Nucleus accumbens (tissue), 56 donors: Measurements from ENCODE around the gene STAU1.
"Not testable (repeated sequence)": the region's sequence is repeated elsewhere in the genome, so short reads cannot be mapped to it uniquely, and the experiment has no call there.

Experiments used
- DNase-seq, 56 donors: peaks; one replicate each; lab custom pipeline; 2025; lab: John Stamatoyannopoulos, UW

STAU1 gene

GRCh38 chr20:49210101-49210756, 22.1 kb upstream of the STAU1 start:
- DNase-seq = no peak

GRCh38 chr20:49207076-49207475, 18.9 kb upstream of the STAU1 start:
- DNase-seq = no peak

- no peak for DNase-seq
Measured at GRCh38 chr20:49203746-49204145, 15.6 kb upstream of the STAU1 start.

GRCh38 chr20:49203011-49203410, 14.9 kb upstream of the STAU1 start:
- DNase-seq = no peak

GRCh38 chr20:49199729-49200293, 11.7 kb upstream of the STAU1 start:
- no peak for DNase-seq

- DNase-seq = not testable (repeated sequence)
Measured at GRCh38 chr20:49192944-49193518, 4.9 kb upstream of the STAU1 start.

GRCh38 chr20:49187330-49187850, 744 bp downstream of the STAU1 start:
- DNase-seq = peak in 16 of 56 donors; percentile 3 to 45 (median 32)

- DNase-seq = peak in 33 of 56 donors; percentile 4 to 53 (median 19)
Measured at GRCh38 chr20:49186535-49187329, 1.4 kb downstream of the STAU1 start.

GRCh38 chr20:49185071-49185761, 2.9 kb downstream of the STAU1 start:
- DNase-seq = no peak

GRCh38 chr20:49184691-49185070, 3.5 kb downstream of the STAU1 start:
- DNase-seq = no peak

- DNase-seq = not testable (repeated sequence)
Measured at GRCh38 chr20:49184084-49184501, 4.0 kb downstream of the STAU1 start.

- DNase-seq = no peak
Measured at GRCh38 chr20:49183444-49183843, 4.7 kb downstream of the STAU1 start.

- no peak for DNase-seq
Measured at GRCh38 chr20:49181265-49181877, 6.8 kb downstream of the STAU1 start.

- DNase-seq = no peak
Measured at GRCh38 chr20:49179368-49180277, 8.5 kb downstream of the STAU1 start.

GRCh38 chr20:49174183-49174582, 14.0 kb downstream of the STAU1 start:
- no peak for DNase-seq

- no peak for DNase-seq
Measured at GRCh38 chr20:49172413-49172812, 15.7 kb downstream of the STAU1 start.

GRCh38 chr20:49171909-49172308, 16.2 kb downstream of the STAU1 start:
- peak in 20 of 56 donors; percentile 3 to 48 (median 16) for DNase-seq

GRCh38 chr20:49170714-49171113, 17.4 kb downstream of the STAU1 start:
- DNase-seq = no peak

- no peak for DNase-seq
Measured at GRCh38 chr20:49169547-49169946, 18.6 kb downstream of the STAU1 start.
